Measurements from ENCODE around the gene ABL1.

The ABL1 gene

GRCh38 chr9:130929571-130930038 is 94.6 kb downstream of the ABL1 start:
- no peak for TF ChIP-seq CTCF (IDR thresholded peaks at IDR 0.05; ENCODE audit: low read depth, low read length, missing control alignments)
- H3K4me3 ChIP-seq (replicated peaks; ENCODE audit: low read depth, low read length), result no peak overlapping the region
- DNase-seq (ENCODE audit: extremely low read depth, low read depth), result no peak

- no peak for TF ChIP-seq CTCF (IDR thresholded peaks at IDR 0.05; ENCODE audit: low read depth, low read length, missing control alignments)
- no peak for DNase-seq (ENCODE audit: extremely low read depth, low read depth)
- H3K4me3 ChIP-seq (replicated peaks; ENCODE audit: low read depth, low read length), result no peak overlapping the region
Observed at GRCh38 chr9:130930132-130930803, 95.2 kb downstream of the ABL1 start.

GRCh38 chr9:130930804-130931349 is 95.8 kb downstream of the ABL1 start:
- no peak for TF ChIP-seq CTCF (IDR thresholded peaks at IDR 0.05; ENCODE audit: low read depth, low read length, missing control alignments)
- no peak for DNase-seq (ENCODE audit: extremely low read depth, low read depth)
- no peak overlapping the region for H3K4me3 ChIP-seq (replicated peaks; ENCODE audit: low read depth, low read length)

GRCh38 chr9:130931508-130932254 is 96.6 kb downstream of the ABL1 start:
- H3K4me3 ChIP-seq (replicated peaks; ENCODE audit: low read depth, low read length), result no peak overlapping the region
- no peak for TF ChIP-seq CTCF (IDR thresholded peaks at IDR 0.05; ENCODE audit: low read depth, low read length, missing control alignments)
- no peak for DNase-seq (ENCODE audit: extremely low read depth, low read depth)

GRCh38 chr9:130932255-130933079 is 97.4 kb downstream of the ABL1 start:
- DNase-seq (ENCODE audit: extremely low read depth, low read depth), result no peak
- H3K4me3 ChIP-seq (replicated peaks; ENCODE audit: low read depth, low read length), result no peak overlapping the region
- TF ChIP-seq CTCF (IDR thresholded peaks at IDR 0.05; ENCODE audit: low read depth, low read length, missing control alignments), result no peak
